HepG2 (cell line): Measurements from ENCODE around the gene KISS1R. TPM values are rescaled to one million over a fixed set of nuclear protein-coding genes. Genes with fewer than 3 reads are reported as not detected.
A peak's percentile ranks its signal among the peaks of the same experiment; 100 is the strongest.

ENCODE experiments used
- CREM ChIP-seq, 2 experiments: sonication (generic) in 1 of 2; formaldehyde crosslinking in 1 of 2; IDR thresholded peaks; 2 replicates each; pipeline versions ENCODE4 v1.4.0 to v1.6.1; 2016 to 2020; ENCODE audit warnings: antibody characterized with exemption in 1 of 2, mild to moderate bottlenecking in 1 of 2, missing genetic modification reagents in 1 of 2
- FOSL1 ChIP-seq: sonication (generic); formaldehyde crosslinking; IDR thresholded peaks from 2 replicates; pipeline ENCODE4 v1.9.0; 2021; ENCODE audit warnings: missing genetic modification reagents, borderline replicate concordance
- HOXA5 ChIP-seq: sonication (generic); formaldehyde crosslinking; IDR thresholded peaks from 2 replicates; pipeline ENCODE4 v1.4.0; 2020; ENCODE audit warnings: missing genetic modification reagents
- NONO ChIP-seq, 2 experiments: fragments of 450-650 bp in 1 of 2; sonication (generic) in 1 of 2; formaldehyde crosslinking in 1 of 2; IDR thresholded peaks in 1 of 2; conservative IDR thresholded peaks in 1 of 2; 2 replicates each; pipeline versions ENCODE4 v1.6.1 to v1.8.0; 2017 to 2022; ENCODE audit warnings: mild to moderate bottlenecking in 1 of 2, missing genetic modification reagents in 1 of 2, moderate library complexity in 1 of 2
- RAD21 ChIP-seq: fragments of 450-650 bp; formaldehyde crosslinking; IDR thresholded peaks from 2 replicates; pipeline ENCODE4 v1.5.0; 2020; ENCODE audit warnings: mild to moderate bottlenecking
- RXRB ChIP-seq: IDR thresholded peaks from 2 replicates; pipeline ENCODE4 v1.6.1; 2016; ENCODE audit warnings: borderline replicate concordance, missing genetic modification reagents, missing compliant biosample characterization
- SYNCRIP ChIP-seq: fragments of 200-400 bp; formaldehyde crosslinking; IDR thresholded peaks from 2 replicates; pipeline ENCODE4 v1.6.1; 2018; ENCODE audit warnings: mild to moderate bottlenecking, low read depth, low read length; ENCODE audit not compliant: insufficient read depth
- TCF7 ChIP-seq: sonication (generic); IDR thresholded peaks from 2 replicates; pipeline ENCODE4 v1.6.1; 2016; ENCODE audit warnings: antibody characterized with exemption, low read depth
- THAP11 ChIP-seq: IDR thresholded peaks from 2 replicates; pipeline ENCODE4 v1.6.1; 2016; ENCODE audit warnings: missing biosample characterization, missing genetic modification reagents
- ZNF367 ChIP-seq: sonication (generic); formaldehyde crosslinking; IDR thresholded peaks from 2 replicates; pipeline ENCODE4 v1.4.0; 2020; ENCODE audit warnings: missing genetic modification reagents, borderline replicate concordance
- polyA plus RNA-seq, 8 experiments: library from polyadenylated mRNA; depleted of rRNA in 3 of 8; stranded (reverse) in 7 of 8; unstranded in 1 of 8; fragments of >200 nt; fragmentation: Illumina TruSeq in 4 of 8; extraction: Trizol in 4 of 8; gene quantifications; 2 replicates each; pipeline versions ENCODE4 v1.2.1 to v1.2.3, GENCODE V29; 2011 to 2016; ENCODE audit warnings: low read depth in 4 of 8, missing spikeins in 1 of 8, mixed read lengths in 1 of 8; ENCODE audit not compliant: insufficient read depth in 1 of 8
- total RNA-seq, 5 experiments: library from RNA; depleted of rRNA; stranded (reverse); fragments of >200 nt; fragmentation: Illumina TruSeq; extraction: Trizol; gene quantifications; 2 replicates each; pipeline ENCODE4 v1.2.3, GENCODE V29; 2016; ENCODE audit warnings: low read depth in 1 of 5
- TF ChIP-seq, protein P1 (sequence below), 2 experiments: IDR thresholded peaks; 2 replicates each; pipeline ENCODE4 v1.6.1; 2011 to 2012; ENCODE audit warnings: low read length in 2 of 2, borderline replicate concordance in 1 of 2, low read depth in 1 of 2, mild to moderate bottlenecking in 1 of 2, moderate library complexity in 1 of 2
- TF ChIP-seq, protein P2 (sequence below): sonication (generic); formaldehyde crosslinking; IDR thresholded peaks from 2 replicates; pipeline ENCODE4 v1.9.0; 2022; ENCODE audit warnings: missing genetic modification reagents, mild to moderate bottlenecking, borderline replicate concordance
- TF ChIP-seq, protein P3 (sequence below): IDR thresholded peaks from 2 replicates; pipeline ENCODE4 v1.6.1; 2016
- TF ChIP-seq, protein P4 (sequence below): sonication (generic); formaldehyde crosslinking; IDR thresholded peaks from 2 replicates; pipeline ENCODE4 v1.4.0; 2020; ENCODE audit warnings: missing genetic modification reagents
- TF ChIP-seq, protein P5 (sequence below): sonication (generic); formaldehyde crosslinking; IDR thresholded peaks from 2 replicates; pipeline ENCODE4 v1.4.0; 2020; ENCODE audit warnings: missing genetic modification reagents

Gene KISS1R
- total and polyA plus RNA-seq, 2 of the 13 experiments (the other 11 are each of a cell fraction or from before 2014, with no cell fraction given), result 1.1 to 10.2 TPM

DNA sequence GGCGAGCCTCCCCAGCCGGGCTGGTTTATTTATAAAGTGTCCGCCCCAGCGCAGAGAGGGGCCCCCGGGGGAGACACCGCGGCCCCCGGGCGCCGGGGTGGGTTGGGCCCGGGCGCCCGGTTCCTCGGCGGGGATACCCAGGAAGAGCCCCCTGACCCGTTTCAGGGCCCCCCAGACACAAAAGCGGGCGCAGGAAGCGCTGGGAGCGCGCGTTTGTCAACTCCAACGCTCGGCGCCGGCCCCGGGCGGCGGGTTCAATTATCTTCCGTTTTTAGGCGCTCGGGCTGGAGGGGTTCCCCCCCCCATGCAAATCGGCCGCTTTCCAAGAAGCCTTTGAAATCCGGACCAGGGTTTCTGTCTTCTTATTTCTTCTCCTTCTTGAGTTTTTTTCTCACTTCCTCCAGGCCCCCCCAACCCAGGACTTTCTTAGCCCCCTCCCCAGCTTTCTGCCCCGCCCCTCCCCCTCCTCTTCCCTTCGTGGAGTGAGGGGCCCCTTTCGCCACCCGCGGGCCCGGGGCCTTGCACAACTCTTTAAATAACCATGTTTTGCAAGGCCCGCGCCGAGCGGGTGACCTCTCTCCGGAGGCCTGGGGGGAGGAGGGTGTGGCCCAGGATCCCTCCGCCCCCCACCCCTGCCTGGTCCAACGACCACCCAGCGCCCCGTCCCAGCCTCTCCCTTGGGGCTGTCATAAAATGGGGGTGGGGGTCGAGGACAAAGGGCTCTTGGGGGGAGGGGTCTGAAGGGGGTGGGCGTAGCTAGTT, 9.6 kb downstream of the KISS1R start (continued):
- TF ChIP-seq, protein P1, sequence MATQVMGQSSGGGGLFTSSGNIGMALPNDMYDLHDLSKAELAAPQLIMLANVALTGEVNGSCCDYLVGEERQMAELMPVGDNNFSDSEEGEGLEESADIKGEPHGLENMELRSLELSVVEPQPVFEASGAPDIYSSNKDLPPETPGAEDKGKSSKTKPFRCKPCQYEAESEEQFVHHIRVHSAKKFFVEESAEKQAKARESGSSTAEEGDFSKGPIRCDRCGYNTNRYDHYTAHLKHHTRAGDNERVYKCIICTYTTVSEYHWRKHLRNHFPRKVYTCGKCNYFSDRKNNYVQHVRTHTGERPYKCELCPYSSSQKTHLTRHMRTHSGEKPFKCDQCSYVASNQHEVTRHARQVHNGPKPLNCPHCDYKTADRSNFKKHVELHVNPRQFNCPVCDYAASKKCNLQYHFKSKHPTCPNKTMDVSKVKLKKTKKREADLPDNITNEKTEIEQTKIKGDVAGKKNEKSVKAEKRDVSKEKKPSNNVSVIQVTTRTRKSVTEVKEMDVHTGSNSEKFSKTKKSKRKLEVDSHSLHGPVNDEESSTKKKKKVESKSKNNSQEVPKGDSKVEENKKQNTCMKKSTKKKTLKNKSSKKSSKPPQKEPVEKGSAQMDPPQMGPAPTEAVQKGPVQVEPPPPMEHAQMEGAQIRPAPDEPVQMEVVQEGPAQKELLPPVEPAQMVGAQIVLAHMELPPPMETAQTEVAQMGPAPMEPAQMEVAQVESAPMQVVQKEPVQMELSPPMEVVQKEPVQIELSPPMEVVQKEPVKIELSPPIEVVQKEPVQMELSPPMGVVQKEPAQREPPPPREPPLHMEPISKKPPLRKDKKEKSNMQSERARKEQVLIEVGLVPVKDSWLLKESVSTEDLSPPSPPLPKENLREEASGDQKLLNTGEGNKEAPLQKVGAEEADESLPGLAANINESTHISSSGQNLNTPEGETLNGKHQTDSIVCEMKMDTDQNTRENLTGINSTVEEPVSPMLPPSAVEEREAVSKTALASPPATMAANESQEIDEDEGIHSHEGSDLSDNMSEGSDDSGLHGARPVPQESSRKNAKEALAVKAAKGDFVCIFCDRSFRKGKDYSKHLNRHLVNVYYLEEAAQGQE (IDR thresholded peaks at IDR 0.05; ENCODE audit: borderline replicate concordance in 1 of 2, low read depth in 1 of 2, low read length in 2 of 2), result peak in 1 of 2 experiments; percentile 33; a peak in 1 of 4 replicates
- TF ChIP-seq FOSL1 (no peak), RXRB (CRISPR knock-in tag) (peak; percentile 48; the same call in 1 of the 2 replicates), NONO (IDR thresholded peaks at IDR 0.05) (no peak), NONO (CRISPR knock-in tag; conservative IDR thresholded peaks at IDR 0.05) (0 out of 2 replicates have a peak, but pooled peaks have one; percentile 38), CREM (IDR thresholded peaks at IDR 0.05) (peak; percentile 34; the same call in 1 of the 2 replicates), CREM (CRISPR knock-in tag; IDR thresholded peaks at IDR 0.05) (no peak), THAP11 (CRISPR knock-in tag) (peak; percentile 28; the same call in 1 of the 2 replicates), SYNCRIP (no peak), ZNF367 (CRISPR knock-in tag) (peak; percentile 45; the same call in 1 of the 2 replicates), RAD21 (CRISPR knock-in tag) (0 out of 2 replicates have a peak, but pooled peaks have one; percentile 12), HOXA5 (no peak), TCF7 (peak; percentile 2; the same call in 1 of the 2 replicates)
- TF ChIP-seq, protein P2, sequence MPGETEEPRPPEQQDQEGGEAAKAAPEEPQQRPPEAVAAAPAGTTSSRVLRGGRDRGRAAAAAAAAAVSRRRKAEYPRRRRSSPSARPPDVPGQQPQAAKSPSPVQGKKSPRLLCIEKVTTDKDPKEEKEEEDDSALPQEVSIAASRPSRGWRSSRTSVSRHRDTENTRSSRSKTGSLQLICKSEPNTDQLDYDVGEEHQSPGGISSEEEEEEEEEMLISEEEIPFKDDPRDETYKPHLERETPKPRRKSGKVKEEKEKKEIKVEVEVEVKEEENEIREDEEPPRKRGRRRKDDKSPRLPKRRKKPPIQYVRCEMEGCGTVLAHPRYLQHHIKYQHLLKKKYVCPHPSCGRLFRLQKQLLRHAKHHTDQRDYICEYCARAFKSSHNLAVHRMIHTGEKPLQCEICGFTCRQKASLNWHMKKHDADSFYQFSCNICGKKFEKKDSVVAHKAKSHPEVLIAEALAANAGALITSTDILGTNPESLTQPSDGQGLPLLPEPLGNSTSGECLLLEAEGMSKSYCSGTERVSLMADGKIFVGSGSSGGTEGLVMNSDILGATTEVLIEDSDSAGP (CRISPR knock-in tag), result peak; percentile 29
- TF ChIP-seq, protein P3, sequence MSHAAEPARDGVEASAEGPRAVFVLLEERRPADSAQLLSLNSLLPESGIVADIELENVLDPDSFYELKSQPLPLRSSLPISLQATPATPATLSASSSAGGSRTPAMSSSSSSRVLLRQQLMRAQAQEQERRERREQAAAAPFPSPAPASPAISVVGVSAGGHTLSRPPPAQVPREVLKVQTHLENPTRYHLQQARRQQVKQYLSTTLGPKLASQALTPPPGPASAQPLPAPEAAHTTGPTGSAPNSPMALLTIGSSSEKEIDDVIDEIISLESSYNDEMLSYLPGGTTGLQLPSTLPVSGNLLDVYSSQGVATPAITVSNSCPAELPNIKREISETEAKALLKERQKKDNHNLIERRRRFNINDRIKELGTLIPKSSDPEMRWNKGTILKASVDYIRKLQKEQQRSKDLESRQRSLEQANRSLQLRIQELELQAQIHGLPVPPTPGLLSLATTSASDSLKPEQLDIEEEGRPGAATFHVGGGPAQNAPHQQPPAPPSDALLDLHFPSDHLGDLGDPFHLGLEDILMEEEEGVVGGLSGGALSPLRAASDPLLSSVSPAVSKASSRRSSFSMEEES, result peak; percentile 51; the same call in 1 of the 2 replicates
- TF ChIP-seq, protein P4, sequence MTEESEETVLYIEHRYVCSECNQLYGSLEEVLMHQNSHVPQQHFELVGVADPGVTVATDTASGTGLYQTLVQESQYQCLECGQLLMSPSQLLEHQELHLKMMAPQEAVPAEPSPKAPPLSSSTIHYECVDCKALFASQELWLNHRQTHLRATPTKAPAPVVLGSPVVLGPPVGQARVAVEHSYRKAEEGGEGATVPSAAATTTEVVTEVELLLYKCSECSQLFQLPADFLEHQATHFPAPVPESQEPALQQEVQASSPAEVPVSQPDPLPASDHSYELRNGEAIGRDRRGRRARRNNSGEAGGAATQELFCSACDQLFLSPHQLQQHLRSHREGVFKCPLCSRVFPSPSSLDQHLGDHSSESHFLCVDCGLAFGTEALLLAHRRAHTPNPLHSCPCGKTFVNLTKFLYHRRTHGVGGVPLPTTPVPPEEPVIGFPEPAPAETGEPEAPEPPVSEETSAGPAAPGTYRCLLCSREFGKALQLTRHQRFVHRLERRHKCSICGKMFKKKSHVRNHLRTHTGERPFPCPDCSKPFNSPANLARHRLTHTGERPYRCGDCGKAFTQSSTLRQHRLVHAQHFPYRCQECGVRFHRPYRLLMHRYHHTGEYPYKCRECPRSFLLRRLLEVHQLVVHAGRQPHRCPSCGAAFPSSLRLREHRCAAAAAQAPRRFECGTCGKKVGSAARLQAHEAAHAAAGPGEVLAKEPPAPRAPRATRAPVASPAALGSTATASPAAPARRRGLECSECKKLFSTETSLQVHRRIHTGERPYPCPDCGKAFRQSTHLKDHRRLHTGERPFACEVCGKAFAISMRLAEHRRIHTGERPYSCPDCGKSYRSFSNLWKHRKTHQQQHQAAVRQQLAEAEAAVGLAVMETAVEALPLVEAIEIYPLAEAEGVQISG (CRISPR knock-in tag), result peak; percentile 12; the same call in 1 of the 2 replicates
- TF ChIP-seq, protein P5, sequence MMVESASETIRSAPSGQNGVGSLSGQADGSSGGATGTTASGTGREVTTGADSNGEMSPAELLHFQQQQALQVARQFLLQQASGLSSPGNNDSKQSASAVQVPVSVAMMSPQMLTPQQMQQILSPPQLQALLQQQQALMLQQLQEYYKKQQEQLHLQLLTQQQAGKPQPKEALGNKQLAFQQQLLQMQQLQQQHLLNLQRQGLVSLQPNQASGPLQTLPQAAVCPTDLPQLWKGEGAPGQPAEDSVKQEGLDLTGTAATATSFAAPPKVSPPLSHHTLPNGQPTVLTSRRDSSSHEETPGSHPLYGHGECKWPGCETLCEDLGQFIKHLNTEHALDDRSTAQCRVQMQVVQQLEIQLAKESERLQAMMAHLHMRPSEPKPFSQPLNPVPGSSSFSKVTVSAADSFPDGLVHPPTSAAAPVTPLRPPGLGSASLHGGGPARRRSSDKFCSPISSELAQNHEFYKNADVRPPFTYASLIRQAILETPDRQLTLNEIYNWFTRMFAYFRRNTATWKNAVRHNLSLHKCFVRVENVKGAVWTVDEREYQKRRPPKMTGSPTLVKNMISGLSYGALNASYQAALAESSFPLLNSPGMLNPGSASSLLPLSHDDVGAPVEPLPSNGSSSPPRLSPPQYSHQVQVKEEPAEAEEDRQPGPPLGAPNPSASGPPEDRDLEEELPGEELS (CRISPR knock-in tag), result peak; percentile 32
